GM19328 (cell line): ENCODE results near the gene RNU1-3.
"Not testable (repeated sequence)": the region's sequence is repeated elsewhere in the genome, so short reads cannot be mapped to it uniquely, and the experiment has no call there.

ENCODE experiments used
- ATAC-seq: cut with Tn5 transposase; IDR thresholded peaks from one replicate; pipeline ENCODE4 v1.9.1; 2021; ENCODE audit warnings: mild to moderate bottlenecking, moderate library complexity; ENCODE audit not compliant: unreplicated experiment

The RNU1-3 gene

GRCh38 chr1:16694308-16694702 is 27.6 kb upstream of the RNU1-3 start:
- not testable (repeated sequence) for ATAC-seq

GRCh38 chr1:16693449-16694307 is 26.9 kb upstream of the RNU1-3 start:
- ATAC-seq: not testable (repeated sequence)

GRCh38 chr1:16692717-16693448 is 26.1 kb upstream of the RNU1-3 start:
- ATAC-seq: not testable (repeated sequence)

- not testable (repeated sequence) for ATAC-seq
These were observed 25.5 kb upstream of the RNU1-3 start for GRCh38 chr1:16692283-16692682.

- not testable (repeated sequence) for ATAC-seq
These were observed 24.4 kb upstream of the RNU1-3 start for GRCh38 chr1:16690971-16691682.

GRCh38 chr1:16687132-16687800 is 20.5 kb upstream of the RNU1-3 start:
- ATAC-seq: not testable (repeated sequence)

- ATAC-seq: not testable (repeated sequence)
These were observed 19.0 kb upstream of the RNU1-3 start for GRCh38 chr1:16685445-16686371.

GRCh38 chr1:16684738-16685337 is 18.1 kb upstream of the RNU1-3 start:
- not testable (repeated sequence) for ATAC-seq

GRCh38 chr1:16684152-16684551 is 17.4 kb upstream of the RNU1-3 start:
- not testable (repeated sequence) for ATAC-seq

GRCh38 chr1:16682803-16683202 is 16.1 kb upstream of the RNU1-3 start:
- not testable (repeated sequence) for ATAC-seq

- ATAC-seq: not testable (repeated sequence)
These were observed 13.6 kb upstream of the RNU1-3 start for GRCh38 chr1:16680366-16680765.

GRCh38 chr1:16677552-16678431 is 11.0 kb upstream of the RNU1-3 start:
- ATAC-seq: no peak

- ATAC-seq: not testable (repeated sequence)
These were observed 10.1 kb upstream of the RNU1-3 start for GRCh38 chr1:16676661-16677523.

GRCh38 chr1:16675118-16675510 is 8.4 kb upstream of the RNU1-3 start:
- not testable (repeated sequence) for ATAC-seq

- ATAC-seq: not testable (repeated sequence)
These were observed 7.2 kb upstream of the RNU1-3 start for GRCh38 chr1:16673976-16674375.

- not testable (repeated sequence) for ATAC-seq
These were observed 912 bp downstream of the RNU1-3 start for GRCh38 chr1:16665836-16666235.

GRCh38 chr1:16658234-16658633 is 8.5 kb downstream of the RNU1-3 start:
- ATAC-seq: not testable (repeated sequence)
